GM21723 (cell line): ENCODE results near the gene LMO7.

ENCODE experiments used
- ATAC-seq: cut with Tn5 transposase; IDR thresholded peaks from one replicate; pipeline ENCODE4 v1.9.1; 2021; ENCODE audit warnings: mild to moderate bottlenecking, moderate library complexity; ENCODE audit not compliant: unreplicated experiment

LMO7 gene

GRCh38 chr13:75796825-75797224 lies 160.7 kb downstream of the LMO7 start:
- no peak for ATAC-seq

GRCh38 chr13:75797239-75797638 lies 161.1 kb downstream of the LMO7 start:
- no peak for ATAC-seq

GRCh38 chr13:75797719-75798118 lies 161.6 kb downstream of the LMO7 start:
- no peak for ATAC-seq

GRCh38 chr13:75798353-75799255 lies 162.5 kb downstream of the LMO7 start:
- ATAC-seq, result no peak

GRCh38 chr13:75800545-75800944 lies 164.4 kb downstream of the LMO7 start:
- no peak for ATAC-seq

GRCh38 chr13:75801388-75801945 lies 165.3 kb downstream of the LMO7 start:
- no peak for ATAC-seq

- no peak for ATAC-seq
These were observed 166.0 kb downstream of the LMO7 start for GRCh38 chr13:75802161-75802560.

GRCh38 chr13:75803164-75803611 lies 167.1 kb downstream of the LMO7 start:
- peak; percentile 79 for ATAC-seq

GRCh38 chr13:75804054-75804453 lies 167.9 kb downstream of the LMO7 start:
- no peak for ATAC-seq

- ATAC-seq, result no peak
These were observed 168.5 kb downstream of the LMO7 start for GRCh38 chr13:75804605-75805004.

- no peak for ATAC-seq
These were observed 170.0 kb downstream of the LMO7 start for GRCh38 chr13:75806117-75806516.

GRCh38 chr13:75811361-75811760 lies 175.2 kb downstream of the LMO7 start:
- no peak for ATAC-seq

GRCh38 chr13:75811841-75812240 lies 175.7 kb downstream of the LMO7 start:
- no peak for ATAC-seq

GRCh38 chr13:75812751-75813181 lies 176.6 kb downstream of the LMO7 start:
- no peak for ATAC-seq

GRCh38 chr13:75813323-75813722 lies 177.2 kb downstream of the LMO7 start:
- no peak for ATAC-seq

GRCh38 chr13:75818179-75818967 lies 182.2 kb downstream of the LMO7 start:
- ATAC-seq, result no peak

- no peak for ATAC-seq
These were observed 182.8 kb downstream of the LMO7 start for GRCh38 chr13:75818968-75819225.

- ATAC-seq, result no peak
These were observed 189.0 kb downstream of the LMO7 start for GRCh38 chr13:75825161-75825560.

- no peak for ATAC-seq
These were observed 189.5 kb downstream of the LMO7 start for GRCh38 chr13:75825594-75825993.

GRCh38 chr13:75826391-75826790 lies 190.3 kb downstream of the LMO7 start:
- no peak for ATAC-seq

GRCh38 chr13:75829830-75830229 lies 193.7 kb downstream of the LMO7 start:
- ATAC-seq, result no peak

- ATAC-seq, result no peak
These were observed 194.7 kb downstream of the LMO7 start for GRCh38 chr13:75830842-75831241.
